CD4-positive, alpha-beta T cell treated with Interleukin-6 at 100 ng/mL for 8 hours (primary cell): Measurements from ENCODE around the gene NPTXR.
A peak's percentile ranks its signal among the peaks of the same experiment; 100 is the strongest.

Experiments
- DNase-seq: peaks from one replicate; pipeline ENCODE4 v3.0.0-alpha.2; 2020; ENCODE audit warnings: mixed read lengths, low spot score

The NPTXR gene

DNA sequence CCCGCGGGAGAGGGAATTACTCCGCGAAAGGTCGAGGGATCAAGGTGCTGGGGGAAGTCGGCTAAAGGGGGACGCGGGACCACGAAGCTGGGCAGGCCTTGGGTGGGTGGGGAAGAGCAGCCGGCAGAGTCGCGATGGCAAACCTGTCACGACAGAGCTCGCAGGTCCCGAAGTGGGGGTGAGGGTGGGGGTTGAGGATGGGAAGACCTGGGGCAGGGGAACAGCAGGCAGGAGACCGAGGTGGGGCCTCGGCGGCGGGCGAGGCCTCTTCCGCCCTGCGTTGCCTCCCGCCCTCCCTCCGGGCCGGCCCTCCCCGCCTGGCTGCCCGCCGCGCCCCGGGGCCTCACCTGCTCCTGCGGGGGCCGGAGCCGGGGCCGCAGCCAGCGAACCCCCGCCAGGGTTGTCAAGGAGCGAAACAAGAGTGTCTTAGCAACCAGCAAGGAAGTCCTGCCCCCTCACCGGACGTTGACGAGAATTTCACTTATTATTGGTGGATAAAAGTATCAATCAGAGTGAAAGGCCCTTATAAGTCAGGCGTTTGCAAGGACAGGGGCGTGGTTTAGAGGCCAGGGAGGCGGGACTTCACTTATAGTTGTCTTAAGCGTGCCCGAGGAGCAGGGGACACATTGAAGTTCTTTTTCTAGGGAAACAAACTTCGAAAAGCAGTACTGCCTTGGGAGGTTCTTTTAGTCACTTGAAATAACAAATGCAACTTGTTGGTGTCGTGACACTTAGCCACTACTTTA lies 49.9 kb downstream of the NPTXR start, which contains the start of gene DNAL4:
DNAL4 (minus strand) TSS at position 423 of the 746 bp plus-strand sequence. CDS start 11,412 bp downstream, outside the sequence.
- DNase-seq = peak; percentile 95

DNA sequence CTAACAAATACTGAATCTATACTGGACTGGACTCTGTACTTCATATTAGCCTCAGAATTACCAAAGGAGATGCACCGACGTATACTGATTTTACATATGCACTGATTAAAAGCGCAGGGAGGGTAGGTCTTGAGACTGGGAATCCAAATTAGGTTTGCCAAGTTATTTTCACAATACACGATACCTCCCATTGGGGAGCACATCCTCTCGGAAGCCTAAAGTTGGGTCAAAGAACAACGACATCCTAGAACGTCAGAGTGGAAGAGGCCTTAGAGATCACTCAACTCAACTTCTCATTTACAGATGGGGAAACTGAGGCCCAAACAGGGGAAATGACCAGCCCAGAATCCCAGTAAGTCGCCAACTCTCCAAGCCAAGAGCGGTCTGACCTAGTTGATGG lies 50.5 kb downstream of the NPTXR start:
- DNase-seq = no peak

DNA sequence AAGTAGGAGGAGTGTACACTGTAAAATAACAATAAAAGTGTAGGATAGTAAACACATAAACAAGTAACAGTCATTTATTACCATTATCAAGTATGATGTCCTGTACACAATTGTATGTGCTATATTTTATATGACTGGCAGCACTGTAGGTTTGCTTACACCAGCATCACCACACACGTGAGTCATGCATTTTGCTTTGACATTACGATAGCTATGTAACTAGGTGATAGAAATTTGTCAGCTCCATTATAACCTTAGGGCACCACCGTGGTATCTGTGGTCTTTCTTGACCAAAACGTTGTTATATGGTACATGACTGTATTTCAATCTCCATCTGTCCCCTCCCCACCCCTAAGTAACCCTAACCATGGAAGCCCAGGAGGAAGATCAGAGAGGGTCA lies 51.0 kb downstream of the NPTXR start:
- DNase-seq = no peak

DNA sequence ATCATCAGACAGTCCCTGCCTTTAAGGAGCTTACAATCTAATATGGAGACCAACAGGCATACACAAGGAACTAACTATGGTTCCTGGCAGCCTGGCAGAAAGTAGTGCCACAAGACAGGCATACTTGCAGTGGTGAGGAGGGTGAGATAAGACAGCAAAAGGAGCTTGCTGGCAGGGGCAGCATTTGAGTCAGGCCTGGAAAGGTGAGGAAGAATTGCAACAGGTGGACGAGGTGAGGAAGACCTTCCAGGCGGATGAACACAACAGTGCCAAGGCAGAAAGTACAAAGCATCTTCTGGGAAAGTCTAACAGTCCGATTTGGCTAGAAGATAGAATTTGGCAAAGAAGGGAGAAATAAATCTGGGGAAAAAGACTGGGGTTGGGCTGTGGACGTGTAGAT lies 54.2 kb downstream of the NPTXR start:
- no peak for DNase-seq

DNA sequence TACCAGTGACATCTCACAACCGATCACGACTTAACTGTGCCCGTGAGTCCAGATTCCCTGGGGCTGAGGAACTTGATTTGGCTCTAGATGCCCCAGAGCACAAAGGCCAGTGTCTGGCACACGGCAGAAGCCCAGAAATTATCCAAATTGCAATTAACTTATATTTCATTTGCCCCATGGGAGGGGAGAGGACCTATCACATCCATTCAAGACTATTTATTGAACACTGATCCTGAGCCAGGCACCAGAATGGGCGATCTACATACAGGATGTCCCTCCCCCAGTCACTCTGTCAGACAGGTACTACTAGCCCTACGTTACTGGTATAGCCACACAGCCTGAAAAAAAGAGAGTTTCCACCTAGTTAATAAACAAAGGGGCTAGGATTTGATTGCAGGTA lies 55.0 kb downstream of the NPTXR start:
- no peak for DNase-seq

DNA sequence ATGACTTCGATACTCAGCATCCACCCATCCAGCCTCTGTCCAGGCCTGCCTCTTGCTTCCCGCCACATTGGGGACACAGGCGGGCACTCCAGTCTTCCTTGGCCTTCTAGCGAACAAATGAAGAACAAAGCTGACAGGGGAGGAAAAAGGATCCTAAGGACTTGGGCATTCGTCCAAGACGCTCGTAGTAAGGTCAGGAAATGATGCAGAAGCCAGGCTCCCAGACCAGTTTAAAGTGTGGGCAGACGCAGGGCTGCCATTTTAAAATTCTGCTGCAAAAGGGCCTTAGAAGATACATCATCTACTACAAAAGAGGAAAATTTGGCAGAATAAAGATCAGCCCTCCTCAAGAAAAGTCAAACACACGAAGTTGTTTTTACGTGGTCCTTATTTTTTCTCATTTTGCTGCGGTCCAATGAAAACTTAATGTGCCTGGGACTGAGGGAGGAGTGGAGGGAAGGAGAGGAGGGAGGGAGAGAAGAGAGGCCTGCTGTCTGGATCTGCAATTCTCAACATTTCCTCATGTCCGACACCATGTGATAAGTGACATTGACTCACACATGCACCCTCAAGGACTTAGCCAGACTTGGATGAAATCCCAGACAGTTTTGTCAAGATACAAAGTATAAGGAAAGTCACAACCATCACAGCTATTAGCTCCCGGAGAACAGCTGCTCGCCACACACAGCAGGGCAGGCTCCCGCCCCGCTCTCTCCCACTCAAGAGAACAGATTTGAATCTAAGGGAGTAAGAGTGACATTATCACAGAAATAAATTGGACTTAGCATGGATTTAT lies 55.6 kb downstream of the NPTXR start:
- DNase-seq = no peak

DNA sequence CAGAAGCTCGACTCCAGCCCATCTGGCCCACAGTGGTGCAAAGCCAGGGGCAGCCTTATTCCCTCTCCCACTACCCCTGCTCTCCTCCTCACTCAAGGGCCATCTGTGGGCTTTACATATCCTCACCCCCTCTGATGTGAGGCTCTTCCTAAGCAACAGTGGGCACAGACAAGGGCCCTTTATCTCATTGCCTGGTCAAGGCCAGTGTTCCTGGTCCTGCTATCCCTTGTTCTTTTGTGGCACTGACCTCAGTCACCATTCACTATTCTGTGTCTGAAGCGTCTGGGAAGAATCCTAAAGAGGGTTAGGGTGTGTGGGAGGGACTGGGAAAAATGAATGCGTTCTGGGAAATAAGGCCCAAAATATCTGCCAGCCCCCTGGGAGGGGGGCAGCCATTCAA lies 57.2 kb downstream of the NPTXR start:
- no peak for DNase-seq

DNA sequence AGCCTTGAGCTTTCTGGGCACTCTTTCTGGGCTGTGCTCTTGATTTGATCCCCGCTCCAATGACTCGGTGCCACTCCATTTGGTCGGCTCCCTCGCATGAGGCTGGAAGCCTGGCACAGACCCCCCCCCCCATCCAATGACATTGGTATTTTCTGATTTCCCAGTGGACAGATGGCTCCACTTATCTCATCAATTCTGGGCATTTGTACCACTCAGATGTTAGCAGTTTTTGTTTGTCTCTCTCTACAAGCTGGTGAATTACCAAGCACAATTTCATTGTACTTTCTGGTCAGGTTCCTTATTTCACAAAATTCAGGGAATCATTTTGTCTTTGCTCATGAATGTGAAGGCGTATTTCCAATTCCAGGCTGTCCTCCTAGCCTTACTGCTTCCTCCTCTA lies 59.0 kb downstream of the NPTXR start:
- DNase-seq = no peak

DNA sequence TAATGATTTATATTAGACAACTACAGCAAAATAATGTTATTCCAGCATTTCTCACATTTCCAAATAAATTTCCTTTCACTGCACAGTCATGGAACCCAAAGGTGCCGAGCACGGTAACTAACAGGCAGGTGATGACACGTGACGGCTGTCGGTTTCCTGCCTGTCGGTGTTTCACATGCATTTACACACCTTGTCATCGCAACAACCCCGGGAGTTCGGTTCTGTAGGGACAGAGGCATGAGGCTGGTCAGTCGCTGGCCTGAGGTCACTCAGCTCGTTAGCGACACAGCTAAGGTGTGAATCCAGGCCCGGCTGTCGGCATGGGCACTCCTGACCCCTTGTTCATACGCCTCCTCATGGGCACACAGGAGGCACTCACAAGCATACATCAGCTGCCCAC lies 59.8 kb downstream of the NPTXR start:
- DNase-seq = no peak

DNA sequence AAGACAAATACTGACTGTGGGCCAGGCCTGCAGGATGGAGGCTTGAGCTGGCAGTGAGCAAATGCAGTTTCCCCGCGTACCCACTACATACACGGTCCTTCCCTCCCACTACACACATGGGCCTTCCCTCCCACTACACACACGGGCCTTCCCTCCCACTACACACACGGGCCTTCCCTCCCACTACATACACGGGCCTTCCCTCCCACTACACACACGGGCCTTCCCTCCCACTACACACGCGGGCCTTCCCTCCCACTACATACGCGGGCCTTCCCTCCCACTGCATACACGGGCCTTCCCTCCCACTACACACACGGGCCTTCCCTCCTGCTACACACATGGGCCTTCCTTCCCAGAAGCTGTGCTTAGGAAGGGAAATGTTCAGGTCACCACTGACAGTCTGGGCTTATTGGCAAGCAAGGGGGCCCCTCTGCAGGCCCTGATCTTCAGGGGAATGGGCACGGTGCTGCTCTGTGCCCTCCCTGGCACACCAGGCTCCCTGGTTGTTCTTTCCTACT lies 60.7 kb downstream of the NPTXR start:
- no peak for DNase-seq

DNA sequence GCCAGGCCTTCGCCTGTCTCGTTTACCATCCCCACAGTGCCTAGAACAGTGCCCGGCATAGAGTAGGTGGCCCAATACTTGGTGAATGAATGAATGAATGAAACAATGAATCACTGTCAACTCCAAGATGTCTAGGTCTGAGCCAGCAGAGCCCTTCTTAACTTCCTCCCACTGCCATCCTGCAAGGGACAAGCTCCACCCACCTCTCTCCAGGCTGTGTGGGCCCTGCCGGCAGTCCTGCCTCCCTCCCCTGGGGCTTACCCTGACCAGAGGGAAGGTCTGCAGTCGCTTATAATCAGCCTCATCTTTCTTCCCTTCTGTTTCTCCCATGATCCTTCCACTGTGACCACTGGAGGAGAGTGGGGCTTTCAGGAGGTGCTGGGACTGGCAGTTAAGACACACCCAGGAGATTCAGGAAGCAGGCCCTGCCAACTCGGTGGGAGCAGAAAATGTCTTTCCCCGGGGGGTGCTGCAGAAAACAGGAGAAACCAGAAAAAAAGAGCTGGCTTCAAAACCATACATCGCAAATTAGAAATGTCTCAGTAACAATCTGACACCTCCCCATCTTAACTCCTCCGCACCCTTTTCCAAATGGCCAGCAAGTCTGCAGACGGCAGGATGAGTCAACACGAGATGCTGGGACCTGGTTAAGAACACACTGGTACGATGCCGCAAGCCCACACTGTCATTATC lies 61.3 kb downstream of the NPTXR start:
- DNase-seq = no peak

DNA sequence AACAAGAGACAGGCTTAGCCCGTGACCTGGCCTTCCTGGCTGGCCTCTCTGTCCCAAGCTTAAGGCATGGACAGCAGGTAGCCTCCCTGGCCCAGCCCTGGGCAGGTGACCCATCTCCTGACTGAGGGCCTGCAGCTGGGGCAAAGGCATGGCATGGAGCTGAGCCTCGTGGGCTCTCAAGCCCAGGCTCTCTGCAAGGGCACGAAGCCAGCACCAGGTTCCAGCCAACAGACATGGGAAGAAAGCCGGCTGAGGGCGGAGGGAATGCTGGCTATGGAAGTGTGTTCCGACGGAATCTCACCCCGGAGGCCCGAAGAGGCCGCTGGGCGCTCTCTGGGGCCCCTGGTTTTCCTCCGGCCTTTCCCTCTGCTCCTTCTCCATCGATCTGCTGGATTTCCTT lies 62.8 kb downstream of the NPTXR start:
- DNase-seq = no peak

DNA sequence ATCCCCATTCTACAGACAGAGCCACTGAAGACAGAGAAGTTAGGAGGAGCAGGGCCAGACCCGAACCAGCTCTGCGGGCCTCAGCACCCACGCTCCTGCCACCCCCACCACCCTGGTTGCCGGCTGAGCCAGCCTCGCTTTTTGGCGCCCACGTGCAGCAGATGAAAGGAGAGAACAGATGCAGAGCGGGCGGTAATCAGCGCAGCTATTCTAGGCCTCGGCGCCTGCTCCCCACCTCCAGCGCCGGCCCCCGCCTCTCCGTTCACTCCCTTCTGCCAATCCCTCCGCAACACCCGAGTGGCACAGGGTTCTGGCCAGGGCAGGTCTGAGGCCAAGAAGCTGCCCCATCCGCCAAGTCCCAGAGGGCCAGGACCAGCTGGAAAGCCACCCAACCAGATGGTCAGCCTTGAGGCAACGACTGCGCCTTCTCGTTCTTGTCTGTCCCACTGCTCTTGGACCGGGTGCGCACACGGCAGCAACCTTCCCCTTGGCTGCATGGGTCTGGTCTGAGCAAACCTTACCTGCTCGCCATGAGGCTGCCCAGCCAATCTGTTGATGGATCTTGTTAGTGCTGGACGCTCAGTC lies 66.6 kb downstream of the NPTXR start:
- no peak for DNase-seq

DNA sequence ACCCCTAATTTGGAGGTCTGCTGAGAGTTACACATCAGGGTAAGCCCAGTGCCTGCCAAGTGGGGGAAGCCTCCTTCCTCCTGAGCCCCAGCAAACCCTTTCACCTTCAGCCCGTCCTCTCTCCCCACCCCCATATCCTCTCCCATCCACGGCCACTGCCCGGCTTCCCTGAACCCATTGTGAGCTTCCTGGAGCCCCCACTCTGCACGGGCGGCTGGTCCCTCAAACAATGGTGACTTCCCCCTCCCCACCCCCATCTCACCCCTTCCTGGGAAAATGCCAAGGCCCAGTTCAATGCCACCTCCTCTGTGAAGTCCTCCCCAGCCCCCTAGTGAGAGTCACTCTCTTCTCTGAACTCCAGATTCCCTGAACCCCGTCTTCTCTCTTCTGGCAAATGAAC lies 67.7 kb downstream of the NPTXR start:
- no peak for DNase-seq

DNA sequence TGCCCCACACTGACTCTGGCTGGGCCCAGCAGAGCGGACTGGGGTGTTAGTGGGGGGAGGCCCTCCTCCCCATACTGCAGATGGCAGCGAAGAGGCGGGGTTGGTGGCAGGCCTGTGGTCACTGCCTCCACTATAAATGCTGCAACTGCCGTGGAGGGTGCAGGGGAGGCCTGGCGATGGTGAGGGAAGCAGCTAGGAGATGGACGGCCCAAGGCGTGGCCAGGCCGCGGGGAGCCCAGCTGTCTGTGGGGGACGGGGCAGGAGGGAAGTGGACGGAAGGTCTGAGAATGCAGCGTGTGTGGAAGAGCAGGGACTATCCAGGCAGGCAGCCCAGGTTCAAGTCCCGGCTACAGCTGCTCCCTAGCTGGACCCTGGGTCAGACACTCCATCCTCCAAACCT lies 68.2 kb downstream of the NPTXR start:
- no peak for DNase-seq

DNA sequence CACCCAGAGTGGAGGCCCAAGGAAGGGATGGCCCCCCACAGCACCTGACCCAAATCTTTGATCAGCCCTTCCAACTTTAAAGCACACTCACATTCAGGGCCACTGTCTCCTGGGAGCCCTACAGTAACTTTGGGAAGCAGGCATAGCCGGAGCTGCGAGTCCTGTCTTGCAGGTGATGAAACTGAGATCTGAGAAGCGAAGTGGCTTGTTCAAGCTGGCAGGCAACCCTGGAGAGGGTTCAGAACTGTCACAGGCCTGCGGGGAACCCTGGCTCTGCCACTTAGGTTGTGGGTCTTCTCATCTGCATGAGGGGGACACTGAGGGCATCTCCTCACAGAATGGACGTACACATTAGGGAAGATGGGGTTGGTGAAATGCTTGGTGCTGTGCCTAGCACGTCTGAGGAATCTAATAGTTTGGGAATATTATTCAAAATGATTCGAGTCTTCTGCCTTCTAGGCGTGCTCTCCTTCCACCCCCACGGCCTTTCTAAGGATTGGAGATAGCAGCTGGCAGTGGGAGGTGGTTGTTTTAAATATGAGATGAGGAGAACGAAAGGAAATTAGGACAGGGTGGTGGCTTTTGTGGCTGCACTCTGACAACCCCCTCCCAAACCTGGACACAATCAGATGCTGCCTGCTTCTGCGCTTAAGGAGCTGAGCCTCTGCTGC lies 69.2 kb downstream of the NPTXR start:
- no peak for DNase-seq

DNA sequence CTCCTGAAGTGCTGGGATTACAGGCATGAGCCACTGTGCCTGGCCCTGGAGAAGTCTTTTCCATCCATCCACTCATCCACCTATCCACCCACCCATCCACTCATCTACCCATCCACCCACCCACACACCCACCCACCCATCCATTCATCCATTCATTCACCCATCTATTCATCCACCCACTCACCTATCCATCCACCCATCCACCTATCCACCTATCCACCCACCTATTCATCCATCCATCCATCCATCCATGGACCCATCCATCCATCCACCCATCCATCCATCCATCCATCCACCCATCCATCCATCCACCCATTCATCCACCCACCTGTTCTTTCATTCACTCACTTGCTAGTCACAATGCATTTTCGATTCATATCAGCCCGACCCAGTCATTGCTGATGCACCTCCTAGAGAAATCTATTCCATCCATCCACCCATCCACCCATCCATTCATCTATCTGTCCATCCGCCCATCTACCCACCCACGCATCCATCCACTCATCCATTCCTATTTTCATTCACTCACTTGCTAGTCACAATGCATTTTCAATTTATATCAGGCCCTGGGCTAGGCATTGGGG lies 70.4 kb downstream of the NPTXR start:
- no peak for DNase-seq

DNA sequence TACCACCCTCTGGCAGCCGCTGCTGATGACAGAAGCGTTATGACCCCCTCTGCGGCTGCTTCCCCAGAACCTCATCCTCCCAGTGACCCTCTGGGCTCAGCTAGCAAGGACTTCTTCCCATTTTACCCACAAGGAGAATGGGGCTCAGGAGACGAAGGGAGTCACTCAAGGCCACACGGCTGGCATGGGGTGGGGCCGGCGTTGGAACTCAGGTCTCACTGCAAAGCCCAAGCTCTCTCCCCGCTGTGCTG lies 71.3 kb downstream of the NPTXR start:
- DNase-seq = no peak

DNA sequence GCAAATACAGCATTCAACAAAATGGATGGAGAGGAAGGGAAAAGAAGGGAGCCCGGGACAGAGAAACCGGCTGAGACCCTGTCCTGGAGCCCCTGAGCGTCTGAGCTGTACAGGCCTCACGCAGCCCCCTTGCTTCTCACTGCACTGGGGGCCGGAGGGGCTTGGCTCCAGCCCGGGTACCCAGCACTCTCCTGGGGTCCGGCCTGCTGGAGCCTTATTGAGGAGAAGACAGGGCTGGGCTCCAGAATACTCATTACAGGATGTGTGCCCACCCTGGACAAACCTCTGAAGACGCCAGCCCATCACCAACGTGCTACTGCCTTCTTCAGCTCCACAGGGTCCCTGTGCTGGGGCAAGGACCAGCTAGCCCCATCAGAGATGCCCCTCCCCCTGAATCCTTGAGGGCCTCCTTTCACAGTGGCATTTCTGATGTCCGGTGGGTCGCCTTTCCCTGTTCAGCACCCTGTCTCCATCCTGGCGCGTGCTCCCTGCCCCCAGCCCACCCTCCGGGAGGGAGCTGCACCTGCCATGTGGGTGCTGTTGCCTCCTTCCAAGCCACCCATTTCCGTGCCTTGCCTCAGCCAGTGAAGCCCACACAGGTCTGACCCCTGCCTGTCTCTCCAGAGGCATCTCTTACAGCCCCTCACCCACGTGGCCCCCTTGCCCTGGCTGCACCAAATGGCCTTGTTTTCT lies 73.4 kb downstream of the NPTXR start:
- no peak for DNase-seq
